Keratinocyte (primary cell): ENCODE measurements around the gene FOXA2. TPM values are rescaled to one million over a fixed set of nuclear protein-coding genes. Genes with fewer than 3 reads are reported as not detected.
"Not testable (repeated sequence)": the region's sequence is repeated elsewhere in the genome, so short reads cannot be mapped to it uniquely, and the experiment has no call there.

ENCODE experiments used
- DNase-seq: peaks from one replicate; pipeline ENCODE4 v3.0.0-alpha.2; 2011; ENCODE audit warnings: low read depth, missing footprints, low spot score
- FAIRE-seq: peaks from 2 replicates; lab custom pipeline; 2011; peaks lifted over from hg19 to GRCh38; lab: Jason Lieb, UNC
- H2AFZ ChIP-seq: 2 replicates; pipeline ENCODE4 v1.6.0; 2012; ENCODE audit warnings: low read length, control low read depth, inconsistent platforms; ENCODE audit not compliant: control insufficient read depth
- H3K27ac ChIP-seq: 2 replicates; pipeline ENCODE4 v1.5.1; 2011; ENCODE audit warnings: low read length; ENCODE audit not compliant: control insufficient read depth, insufficient read depth
- H3K27me3 ChIP-seq: 3 replicates; pipeline ENCODE4 v1.6.0; 2011; ENCODE audit warnings: low read length; ENCODE audit not compliant: control insufficient read depth, insufficient read depth; ENCODE audit errors: extremely low read depth
- H3K36me3 ChIP-seq, 2 experiments: 2 replicates in 1 of 2; 3 replicates in 1 of 2; pipeline ENCODE4 v1.5.1; 2011; ENCODE audit warnings: low read length in 2 of 2, mild to moderate bottlenecking in 1 of 2; ENCODE audit not compliant: control insufficient read depth in 2 of 2, insufficient read depth in 2 of 2; ENCODE audit errors: extremely low read depth in 1 of 2
- H3K4me1 ChIP-seq: 3 replicates; pipeline ENCODE4 v1.5.1; 2011; ENCODE audit warnings: low read length; ENCODE audit not compliant: control insufficient read depth, insufficient read depth; ENCODE audit errors: extremely low read depth
- H3K4me2 ChIP-seq: 3 replicates; pipeline ENCODE4 v1.6.0; 2011; ENCODE audit warnings: low read depth, low read length; ENCODE audit not compliant: control insufficient read depth, insufficient read depth; ENCODE audit errors: extremely low read depth
- H3K4me3 ChIP-seq, 3 experiments: fragments of 200-600 bp in 1 of 3; sonication (generic) in 1 of 3; 2 replicates in 2 of 3; 3 replicates in 1 of 3; pipeline ENCODE4 v1.5.1; 2011 to 2016; ENCODE audit warnings: low read length in 3 of 3, mild to moderate bottlenecking in 3 of 3, control low read depth in 2 of 3, inconsistent platforms in 1 of 3, low read depth in 1 of 3, mixed read lengths in 1 of 3, mixed run types in 1 of 3, moderate library complexity in 1 of 3; ENCODE audit not compliant: control insufficient read depth in 2 of 3, insufficient read depth in 2 of 3; ENCODE audit errors: extremely low read depth in 1 of 3
- H3K79me2 ChIP-seq: 2 replicates; pipeline ENCODE4 v1.6.0; 2012; ENCODE audit warnings: low read length; ENCODE audit not compliant: control insufficient read depth, insufficient read depth
- H3K9ac ChIP-seq: 3 replicates; pipeline ENCODE4 v1.6.0; 2011; ENCODE audit warnings: low read length; ENCODE audit not compliant: control insufficient read depth, insufficient read depth; ENCODE audit errors: extremely low read depth
- H3K9me1 ChIP-seq: 3 replicates; pipeline ENCODE4 v1.6.0; 2011; ENCODE audit warnings: low read length; ENCODE audit not compliant: control insufficient read depth, insufficient read depth; ENCODE audit errors: extremely low read depth
- H3K9me3 ChIP-seq: 2 replicates; pipeline ENCODE4 v1.5.1; 2012; ENCODE audit warnings: low read depth, low read length; ENCODE audit not compliant: control insufficient read depth
- H4K20me1 ChIP-seq: 3 replicates; pipeline ENCODE4 v1.6.0; 2011; ENCODE audit warnings: low read length; ENCODE audit not compliant: control insufficient read depth, insufficient read depth; ENCODE audit errors: extremely low read depth
- CTCF ChIP-seq, 3 experiments: IDR thresholded peaks in 1 of 3; conservative IDR thresholded peaks in 1 of 3; optimal IDR thresholded peaks in 1 of 3; 2 replicates in 2 of 3; 3 replicates in 1 of 3; pipeline versions ENCODE3 to v1.5.1; 2011; ENCODE audit warnings: low read length in 3 of 3, mild to moderate bottlenecking in 3 of 3, moderate library complexity in 2 of 3, control low read depth in 1 of 3, inconsistent platforms in 1 of 3; ENCODE audit not compliant: insufficient read depth in 2 of 3; ENCODE audit errors: extremely low read depth in 1 of 3
- EZH2 ChIP-seq: IDR thresholded peaks from one replicate; pipeline ENCODE4 v1.6.1; 2012; ENCODE audit warnings: inconsistent platforms, mild to moderate bottlenecking, low read length, moderate library complexity
- dilution Hi-C: fragments of 300-500 bp; cut with MboI; formaldehyde crosslinking; loops from one replicate; pipeline ENCODE4 v1.7.0; 2020; ENCODE audit warnings: low sequenced_read_pairs; ENCODE audit not compliant: extremely low pct_ligation_motif_present
- polyA plus RNA-seq, 5 experiments: library from polyadenylated mRNA; depleted of rRNA in 3 of 5; stranded (reverse) in 3 of 5; stranded (forward) in 1 of 5; unstranded in 1 of 5; fragments of >200 nt; gene quantifications; 1 replicate in 1 of 5; 2 replicates in 3 of 5; 3 replicates in 1 of 5; pipeline versions ENCODE4 v1.2.1 to v1.2.3, GENCODE V29; 2011 to 2012; ENCODE audit warnings: missing spikeins in 2 of 5, low read depth in 1 of 5, low replicate concordance in 1 of 5

The FOXA2 gene
- polyA plus RNA-seq, 1 donor (not counting 4 experiments of a cell fraction or from before 2014, with no cell fraction given) = 0.16 TPM

GRCh38 chr20:22555791-22556564 lies 28.4 kb downstream of the FOXA2 start:
- Histone ChIP-seq H4K20me1 (no peaks in the 10 kb centered on the region), H3K4me1 (no peaks in the 10 kb centered on the region), H3K79me2 (no peaks in the 10 kb centered on the region), H3K27ac (no peak overlapping the region), H3K36me3 (no peaks in the 10 kb centered on the region), H3K27me3 (peaks cover 35% of the 10 kb centered on the region), H3K9ac (no peak overlapping the region), H3K9me1 (no peaks in the 10 kb centered on the region), H3K9me3 (no peaks in the 10 kb centered on the region), H3K4me3 (no peak overlapping the region), H3K4me2 (no peak overlapping the region), H2AFZ (no peak overlapping the region)
- FAIRE-seq = no peak
- TF ChIP-seq CTCF (optimal IDR thresholded peaks at IDR 0.05 in 1 of 3, IDR thresholded peaks at IDR 0.05 in 1 of 3, conservative IDR thresholded peaks at IDR 0.05 in 1 of 3; ENCODE audit: extremely low read depth in 1 of 3, insufficient read depth in 2 of 3, low read length in 3 of 3) = no peak
- no peak for TF ChIP-seq EZH2
- no peak for DNase-seq
- dilution Hi-C loops = no loop called here

GRCh38 chr20:22554391-22554790 lies 30.0 kb downstream of the FOXA2 start:
- no peaks in the 10 kb centered on the region for H3K4me1 ChIP-seq
- dilution Hi-C loops = no loop called here
- DNase-seq (no peak), FAIRE-seq (no peak)
- H3K36me3 ChIP-seq = no peaks in the 10 kb centered on the region
- no peaks in the 10 kb centered on the region for H3K9me1 ChIP-seq
- no peaks in the 10 kb centered on the region for H4K20me1 ChIP-seq
- no peak overlapping the region for H3K9ac ChIP-seq
- H3K9me3 ChIP-seq = no peaks in the 10 kb centered on the region
- H3K27me3 ChIP-seq = peaks cover 19% of the 10 kb centered on the region
- no peak overlapping the region for H3K4me2 ChIP-seq
- H3K79me2 ChIP-seq = no peaks in the 10 kb centered on the region
- H3K27ac ChIP-seq = no peak overlapping the region
- H3K4me3 ChIP-seq = no peak overlapping the region
- H2AFZ ChIP-seq = no peak overlapping the region
- TF ChIP-seq EZH2 = no peak
- no peak for TF ChIP-seq CTCF (optimal IDR thresholded peaks at IDR 0.05 in 1 of 3, IDR thresholded peaks at IDR 0.05 in 1 of 3, conservative IDR thresholded peaks at IDR 0.05 in 1 of 3; ENCODE audit: extremely low read depth in 1 of 3, insufficient read depth in 2 of 3, low read length in 3 of 3)

- H3K27me3 ChIP-seq, H3K4me3 ChIP-seq, H3K27ac ChIP-seq, dilution Hi-C loops, DNase-seq, H4K20me1 ChIP-seq, H3K4me1 ChIP-seq, H3K36me3 ChIP-seq, H3K9me3 ChIP-seq, H3K9ac ChIP-seq, H3K9me1 ChIP-seq, FAIRE-seq, H2AFZ ChIP-seq, H3K79me2 ChIP-seq, H3K4me2 ChIP-seq: not testable (repeated sequence)
Observed at GRCh38 chr20:22550514-22550913, 33.9 kb downstream of the FOXA2 start.
